Activated CD4-positive, alpha-beta T cell treated with anti-CD3 and anti-CD28 coated beads for 48 hours (primary cell): ENCODE measurements around the gene ALKBH5.

ENCODE experiments used
- DNase-seq: peaks from one replicate; pipeline ENCODE4 v3.0.0-alpha.2; 2020

The ALKBH5 gene

DNA sequence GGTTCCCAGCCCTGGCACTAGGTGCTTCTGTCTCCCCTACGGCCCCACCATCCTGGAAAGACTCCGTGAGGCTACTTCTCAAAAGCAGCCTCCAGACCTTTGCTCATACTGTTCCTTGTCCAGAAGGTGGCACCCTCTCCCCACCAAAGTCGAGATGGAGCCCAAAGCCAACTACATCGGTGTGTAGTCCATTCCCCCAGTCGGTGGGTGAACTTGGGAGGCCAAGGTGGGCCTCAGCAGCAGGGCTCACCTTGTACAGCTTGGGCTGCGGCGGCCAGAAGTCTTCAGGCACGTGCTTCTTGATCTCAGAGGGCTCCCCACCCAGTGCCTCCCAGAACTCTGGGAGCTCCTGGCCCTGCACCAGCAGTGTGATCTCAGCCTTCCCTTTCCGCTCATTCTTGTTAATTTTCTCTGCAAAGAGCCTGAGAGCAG lies 64.7 kb downstream of the ALKBH5 start:
- DNase-seq = peak; percentile 75

GRCh38 chr17:18248811-18249210 lies 65.2 kb downstream of the ALKBH5 start:
- DNase-seq = no peak

GRCh38 chr17:18250259-18250658 lies 66.6 kb downstream of the ALKBH5 start:
- DNase-seq = no peak

DNA sequence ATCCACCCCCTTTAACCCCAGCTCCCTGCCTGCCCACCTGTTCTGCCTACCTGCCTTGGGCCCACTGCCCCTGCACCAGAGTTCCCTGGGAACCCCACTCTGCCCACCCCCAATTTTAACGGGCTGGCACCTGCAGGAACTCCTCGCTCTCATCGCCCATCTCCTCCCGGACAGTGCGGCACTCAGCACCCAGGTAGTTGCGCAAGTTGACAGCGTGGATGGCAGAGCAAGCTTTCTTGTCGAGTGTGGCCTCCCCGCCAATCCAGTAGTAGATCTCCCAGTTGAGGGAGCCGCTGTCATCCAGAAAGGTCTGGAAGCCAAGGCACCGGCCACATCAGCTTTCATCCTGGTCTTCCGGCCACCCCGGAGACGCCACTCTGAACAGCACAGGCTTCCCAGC lies 67.1 kb downstream of the ALKBH5 start:
- no peak for DNase-seq

DNA sequence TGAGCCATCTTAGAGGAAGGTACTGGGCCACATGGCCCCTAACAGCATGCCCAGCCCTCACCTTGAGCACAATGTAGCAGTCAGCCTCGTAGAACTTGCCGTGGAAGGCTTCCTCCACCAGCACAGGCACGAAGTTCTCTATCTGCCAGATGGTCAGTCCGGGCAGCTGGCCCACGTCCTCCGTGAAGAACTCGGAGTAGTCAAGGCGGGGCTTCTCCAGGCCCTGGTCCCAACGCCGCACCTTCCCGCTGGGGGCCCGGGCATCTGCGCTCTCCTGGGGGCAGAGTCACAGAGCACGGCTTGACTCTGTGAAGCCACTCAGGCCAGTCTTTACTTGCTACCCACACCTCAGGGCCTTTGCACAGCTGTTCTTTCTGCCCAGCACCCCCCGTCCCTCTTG lies 67.6 kb downstream of the ALKBH5 start:
- no peak for DNase-seq

GRCh38 chr17:18252160-18252559 lies 68.5 kb downstream of the ALKBH5 start:
- no peak for DNase-seq

GRCh38 chr17:18253187-18253884 lies 69.7 kb downstream of the ALKBH5 start:
- DNase-seq = no peak

DNA sequence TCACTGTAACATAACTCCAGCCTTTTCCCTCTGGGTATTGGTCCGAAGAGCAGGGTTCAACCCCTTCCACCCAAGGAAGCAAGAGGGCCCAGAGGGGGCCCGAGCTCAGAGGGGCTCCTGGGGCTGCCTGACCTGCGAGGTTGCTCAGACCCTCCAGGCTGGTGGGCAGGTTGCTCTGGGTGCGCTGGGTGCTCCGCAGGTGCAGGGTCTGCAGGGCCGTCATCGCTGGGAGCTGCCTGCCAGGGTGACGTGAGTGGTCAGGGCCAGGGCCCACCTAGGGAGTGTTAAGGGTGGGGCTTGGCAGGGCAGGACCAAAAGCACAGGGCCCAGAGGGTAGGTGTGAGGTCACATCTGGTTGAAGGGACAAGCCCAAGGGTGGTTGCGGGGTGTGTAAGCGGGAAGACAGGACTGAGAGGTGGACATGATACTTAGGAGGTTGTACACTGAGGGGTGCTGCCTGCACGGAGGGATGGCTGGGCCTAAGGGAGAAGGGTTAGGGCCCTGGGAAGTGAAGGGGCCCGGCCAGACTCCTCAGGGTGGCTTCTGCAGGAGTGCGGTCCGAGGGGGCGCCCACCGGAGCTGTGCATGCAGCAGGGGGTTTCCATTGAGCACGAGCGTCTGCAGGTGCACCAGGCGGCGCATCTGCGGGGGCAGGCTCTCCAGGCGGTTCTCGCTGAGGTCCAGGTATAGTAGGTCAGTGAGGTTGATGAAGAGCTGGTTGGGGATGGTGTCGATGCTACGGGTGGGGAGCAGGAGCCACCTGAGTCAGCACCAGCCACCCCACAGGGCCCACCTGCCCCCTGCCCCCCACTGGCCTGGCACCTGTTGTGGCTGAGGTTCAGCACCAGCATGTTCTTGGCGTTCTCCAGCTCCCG lies 70.6 kb downstream of the ALKBH5 start:
- no peak for DNase-seq

- no peak for DNase-seq
Measured at GRCh38 chr17:18254888-18255649, 71.4 kb downstream of the ALKBH5 start.

GRCh38 chr17:18256351-18256750 lies 72.7 kb downstream of the ALKBH5 start:
- no peak for DNase-seq

DNA sequence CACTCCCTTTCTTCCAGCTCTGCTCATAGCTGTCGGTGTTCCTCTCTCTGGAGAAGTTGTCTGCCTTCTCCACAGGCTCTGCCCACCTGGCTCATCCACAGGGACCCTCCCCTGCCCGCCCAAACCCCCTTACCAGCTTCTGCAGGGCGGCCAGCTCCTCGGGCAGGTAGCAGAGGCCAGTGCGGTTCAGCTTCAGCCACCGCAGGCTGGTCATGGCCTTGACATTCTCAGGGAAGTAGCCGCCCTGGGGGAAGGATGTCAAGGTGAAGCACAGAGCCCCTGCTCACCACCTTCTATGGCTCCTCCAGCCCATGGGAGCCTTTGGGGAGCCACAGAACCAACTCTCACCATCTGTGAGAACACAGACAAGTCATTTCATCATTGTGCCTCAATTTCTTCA lies 73.1 kb downstream of the ALKBH5 start:
- no peak for DNase-seq

DNA sequence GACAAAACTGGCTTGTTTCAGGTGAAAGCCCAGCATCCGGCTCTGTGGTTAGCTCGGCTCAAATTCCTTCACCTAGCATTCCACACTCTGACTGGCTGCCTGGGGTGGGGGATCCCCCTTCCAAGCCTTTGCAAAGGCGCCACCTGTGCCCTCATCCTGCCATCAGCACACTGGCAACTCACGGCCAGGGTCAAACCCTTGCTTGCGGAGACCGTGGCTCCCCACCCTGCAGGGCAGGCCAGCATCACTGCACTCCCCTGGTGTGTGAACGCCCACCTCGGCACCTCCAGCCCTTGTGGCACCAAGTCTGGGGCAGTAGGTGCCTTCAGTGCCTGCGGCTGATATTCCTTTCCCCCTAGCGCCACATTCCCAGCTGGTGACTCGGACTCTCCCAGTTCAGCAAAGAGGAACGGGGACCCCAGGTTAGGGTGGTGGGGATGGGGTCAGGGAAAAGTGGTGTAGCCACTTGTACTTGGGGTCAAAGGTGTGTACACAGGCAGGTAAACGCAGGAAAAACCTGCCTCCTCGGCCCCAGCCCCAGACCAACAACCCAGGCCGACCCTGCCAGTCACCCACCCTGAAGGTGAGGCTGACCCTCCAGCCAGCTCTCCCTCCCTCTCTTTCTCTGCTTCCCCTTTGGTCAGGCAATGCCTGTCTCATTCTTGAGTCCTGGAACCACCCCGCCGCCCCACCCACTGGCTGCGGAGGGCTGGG lies 73.8 kb downstream of the ALKBH5 start:
- peak; percentile 44 for DNase-seq

DNA sequence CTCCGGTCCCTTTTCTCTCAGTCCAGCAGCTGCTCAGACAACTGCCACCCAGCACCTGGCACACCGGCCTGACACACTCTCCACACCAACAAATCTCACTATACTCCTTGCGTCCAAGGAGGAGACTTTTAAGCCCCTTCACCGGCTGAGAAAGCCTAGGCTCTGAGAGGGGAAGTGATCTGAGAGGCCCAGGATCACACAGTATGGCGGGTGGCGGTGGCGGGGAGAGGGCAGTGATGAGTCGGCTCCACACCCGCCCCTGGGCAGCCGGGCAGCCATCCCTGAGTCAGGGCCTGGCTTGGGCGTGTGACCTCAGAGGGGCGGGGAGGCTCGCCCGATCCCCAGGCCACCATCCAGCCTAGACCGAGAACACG lies 74.3 kb downstream of the ALKBH5 start:
- peak; percentile 65 for DNase-seq

DNA sequence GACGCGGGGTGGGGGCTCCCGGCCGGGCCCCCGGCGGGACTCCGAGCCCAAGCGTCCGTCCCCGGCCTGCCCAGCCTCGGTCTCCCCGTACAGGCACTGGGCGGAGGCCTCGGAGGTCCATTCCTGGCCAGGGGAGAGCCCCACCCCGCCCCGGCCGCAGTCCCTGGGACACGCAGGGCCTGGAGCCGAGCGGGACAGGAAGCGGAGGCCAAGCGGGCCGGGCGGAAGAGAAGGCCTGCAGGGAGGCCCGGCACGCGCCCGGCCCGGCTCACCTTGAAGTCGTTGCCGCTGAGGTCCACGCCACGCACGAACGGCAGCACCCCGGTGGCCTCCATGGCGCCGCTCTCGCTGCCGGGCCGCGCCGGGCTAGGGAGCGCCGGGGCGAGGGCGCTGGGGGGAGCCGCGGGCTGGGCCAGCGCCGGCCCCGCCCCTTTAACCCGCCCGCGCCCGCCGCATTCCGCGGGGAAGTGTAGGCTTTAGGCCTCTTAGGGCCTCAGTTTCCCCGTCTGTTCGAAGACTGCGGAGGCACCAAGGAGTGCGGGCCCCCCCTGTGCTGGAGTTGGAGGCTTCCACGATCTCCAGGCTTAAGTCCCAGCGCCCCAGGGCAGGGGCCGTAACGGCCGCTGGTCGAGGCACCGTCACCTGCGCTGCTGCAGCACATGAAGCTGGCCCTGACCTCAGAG lies 74.9 kb downstream of the ALKBH5 start, which contains the start of gene FLII:
FLII (minus strand) TSS at position 383 of the 683 bp plus-strand sequence; CDS start at position 335, 48 bp downstream.
- DNase-seq = peak; percentile 59
